HG02610 (cell line): ENCODE data around the gene PCDHGB7.
"Not testable (repeated sequence)": the region's sequence is repeated elsewhere in the genome, so short reads cannot be mapped to it uniquely, and the experiment has no call there.

ENCODE experiments used
- ATAC-seq: cut with Tn5 transposase; IDR thresholded peaks from one replicate; pipeline ENCODE4 v1.9.1; 2021; ENCODE audit warnings: mild to moderate bottlenecking, moderate library complexity; ENCODE audit not compliant: unreplicated experiment

PCDHGB7 gene

GRCh38 chr5:141422742-141423291 lies 5.3 kb downstream of the PCDHGB7 start:
- no peak for ATAC-seq

- no peak for ATAC-seq
These were observed 10.4 kb downstream of the PCDHGB7 start for GRCh38 chr5:141427783-141428426.

GRCh38 chr5:141430332-141431113 lies 13.0 kb downstream of the PCDHGB7 start, which contains the start of gene PCDHGA12:
Gene PCDHGA12 (plus strand): TSS chr5:141430507. CDS start chr5:141430760, 253 bp downstream.
- ATAC-seq = no peak

- no peak for ATAC-seq
These were observed 13.8 kb downstream of the PCDHGB7 start for GRCh38 chr5:141431286-141431685.

- ATAC-seq = not testable (repeated sequence)
These were observed 14.8 kb downstream of the PCDHGB7 start for GRCh38 chr5:141432308-141432707.

GRCh38 chr5:141432726-141433125 lies 15.2 kb downstream of the PCDHGB7 start:
- not testable (repeated sequence) for ATAC-seq

- ATAC-seq = no peak
These were observed 16.5 kb downstream of the PCDHGB7 start for GRCh38 chr5:141434006-141434405.

- no peak for ATAC-seq
These were observed 19.7 kb downstream of the PCDHGB7 start for GRCh38 chr5:141437221-141437620.

- no peak for ATAC-seq
These were observed 22.1 kb downstream of the PCDHGB7 start for GRCh38 chr5:141439411-141440141.

GRCh38 chr5:141440341-141440740 lies 22.9 kb downstream of the PCDHGB7 start:
- ATAC-seq = no peak

GRCh38 chr5:141441571-141442170 lies 24.2 kb downstream of the PCDHGB7 start:
- ATAC-seq = no peak

- ATAC-seq = no peak
These were observed 47.9 kb downstream of the PCDHGB7 start for GRCh38 chr5:141465351-141465750.
